GM12873 (cell line): ENCODE measurements around the gene IQSEC1.

Experiments used
- CTCF ChIP-seq: IDR thresholded peaks from 2 replicates; pipeline ENCODE4 v1.5.1; 2012; ENCODE audit warnings: low read depth, mild to moderate bottlenecking, moderate library complexity, low read length, control low read depth; ENCODE audit not compliant: insufficient read depth; ENCODE audit errors: missing control alignments

Gene IQSEC1

GRCh38 chr3:12921736-12922135, 151.5 kb downstream of the IQSEC1 start:
- TF ChIP-seq CTCF = no peak

DNA sequence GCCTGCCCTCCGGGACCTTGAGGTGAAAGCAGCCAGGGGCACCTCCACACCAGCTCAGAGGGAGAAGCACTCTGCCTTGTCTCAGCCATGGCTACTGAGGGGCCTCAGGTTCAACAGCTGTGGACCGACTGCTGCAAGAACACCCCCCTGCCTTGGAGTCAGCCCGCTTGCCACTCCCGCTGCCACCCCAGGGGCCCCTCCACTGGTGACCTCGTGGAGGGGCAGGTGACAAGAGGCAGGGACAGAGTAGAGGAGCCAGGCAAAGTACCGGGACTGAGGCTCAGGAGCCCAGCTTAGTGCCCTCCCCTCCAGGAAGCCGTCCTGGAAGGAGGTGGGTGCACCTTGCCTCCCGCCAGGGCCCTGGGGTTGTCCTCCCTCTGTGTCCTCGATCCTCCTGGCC, 152.3 kb downstream of the IQSEC1 start:
- TF ChIP-seq CTCF = no peak

DNA sequence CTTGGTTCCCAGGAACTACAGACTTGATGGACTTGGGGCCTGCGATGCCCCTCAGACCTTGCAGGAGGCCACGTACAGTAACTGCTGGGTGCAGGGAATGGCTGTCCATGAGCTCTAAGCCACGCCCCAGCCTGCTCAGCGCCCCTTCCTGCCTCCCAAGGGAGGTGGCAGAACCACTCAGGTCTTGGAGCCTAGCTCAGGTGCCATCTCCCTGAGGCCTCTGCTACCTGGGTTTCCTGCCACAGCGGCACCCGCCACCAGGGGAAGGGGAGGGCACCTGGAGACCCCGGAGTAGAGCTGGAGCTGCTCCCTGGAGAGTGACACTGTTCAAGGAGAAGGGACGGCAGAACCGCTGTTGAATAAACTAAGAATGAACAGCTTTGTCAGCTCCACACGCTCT, 154.0 kb downstream of the IQSEC1 start:
- no peak for TF ChIP-seq CTCF

- no peak for TF ChIP-seq CTCF
Observed at GRCh38 chr3:12918231-12918630, 155.0 kb downstream of the IQSEC1 start.

DNA sequence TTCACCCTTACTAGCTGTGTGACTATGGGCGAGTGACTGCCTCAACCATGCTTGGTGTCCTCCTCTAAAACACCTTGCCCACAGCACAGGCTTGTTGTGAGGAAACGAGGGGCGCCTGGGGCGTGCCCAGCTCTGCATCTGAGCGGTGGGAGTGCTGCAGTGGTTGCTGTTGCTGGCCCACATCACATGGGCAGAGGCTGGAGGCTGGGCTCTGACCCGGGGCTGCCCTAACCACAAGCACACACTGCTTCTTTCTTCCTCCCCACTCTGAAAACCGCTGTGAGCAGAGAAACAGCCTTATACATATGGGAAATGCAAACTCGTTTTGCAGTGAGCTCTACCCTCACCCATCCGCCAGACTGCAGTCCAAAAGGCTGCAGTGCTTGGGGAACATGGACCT, 157.1 kb downstream of the IQSEC1 start:
- TF ChIP-seq CTCF = no peak

GRCh38 chr3:12914088-12914487, 159.1 kb downstream of the IQSEC1 start:
- TF ChIP-seq CTCF = no peak

DNA sequence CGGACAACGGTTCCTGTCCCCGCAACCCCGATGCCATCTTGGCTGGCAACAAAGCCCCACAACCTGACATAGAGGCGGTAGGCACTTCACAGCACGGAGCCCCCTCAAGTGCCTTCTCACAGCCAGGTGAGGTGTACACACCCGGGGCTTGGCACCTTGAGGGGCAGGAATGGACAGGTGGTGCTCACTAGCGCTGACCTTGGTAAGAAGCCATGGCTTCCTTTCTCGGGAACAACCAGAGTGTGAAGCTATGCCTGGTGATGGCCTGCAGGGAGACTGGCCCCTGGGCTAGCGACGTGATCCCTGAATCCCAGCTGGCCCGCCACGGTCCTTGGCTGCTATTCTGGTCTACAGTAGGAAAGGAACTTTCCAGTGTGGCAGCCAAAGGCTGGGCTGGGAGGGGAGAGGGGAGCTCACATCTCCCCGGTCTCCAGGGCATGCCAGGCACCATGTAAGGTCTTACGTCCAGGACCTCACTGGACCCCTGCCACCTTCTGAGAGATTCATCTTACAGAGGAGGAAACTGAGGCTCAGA, 161.3 kb downstream of the IQSEC1 start:
- no peak for TF ChIP-seq CTCF
